Endothelial cell (in vitro differentiated cells): ENCODE data around the gene SPRING1. TPM values are rescaled to one million over a fixed set of nuclear protein-coding genes. Genes with fewer than 3 reads are reported as not detected.
"Not testable (repeated sequence)": the region's sequence is repeated elsewhere in the genome, so short reads cannot be mapped to it uniquely, and the experiment has no call there.

Experiments
- DNase-seq: peaks from one replicate; pipeline ENCODE4 v3.0.0; 2021; ENCODE audit warnings: low spot score
- H3K27ac Mint-ChIP-seq: one replicate; pipeline ENCODE4 v1.8.0; 2021; ENCODE audit warnings: mixed read lengths, inconsistent platforms; ENCODE audit not compliant: unreplicated experiment
- H3K27me3 Mint-ChIP-seq: one replicate; pipeline ENCODE4 v1.8.0; 2021; ENCODE audit warnings: mild to moderate bottlenecking, moderate library complexity, mixed read lengths, inconsistent platforms; ENCODE audit not compliant: unreplicated experiment
- H3K36me3 Mint-ChIP-seq: one replicate; pipeline ENCODE4 v1.8.0; 2021; ENCODE audit warnings: mild to moderate bottlenecking, low read depth, mixed read lengths, inconsistent platforms; ENCODE audit not compliant: unreplicated experiment
- H3K4me1 Mint-ChIP-seq: one replicate; pipeline ENCODE4 v1.8.0; 2021; ENCODE audit warnings: mild to moderate bottlenecking, mixed read lengths, inconsistent platforms; ENCODE audit not compliant: unreplicated experiment
- H3K4me3 Mint-ChIP-seq: one replicate; pipeline ENCODE4 v1.8.0; 2021; ENCODE audit warnings: mild to moderate bottlenecking, mixed read lengths, inconsistent platforms; ENCODE audit not compliant: unreplicated experiment
- H3K9me3 Mint-ChIP-seq: one replicate; pipeline ENCODE4 v1.8.0; 2021; ENCODE audit warnings: mixed read lengths, inconsistent platforms; ENCODE audit not compliant: unreplicated experiment
- CTCF ChIP-seq: fragments of 200-600 bp; sonication (generic); IDR thresholded peaks from one replicate; pipeline ENCODE4 v1.5.0; 2021; ENCODE audit warnings: antibody characterized with exemption; ENCODE audit not compliant: unreplicated experiment
- total RNA-seq: library from RNA; stranded (reverse); fragmentation: NEBNext Ultra II Directional; extraction: Animal tissue kit (Norgen Biotek cat#: 25700); gene quantifications from one replicate; pipeline ENCODE4 v1.2.1, GENCODE V29; 2021; ENCODE audit not compliant: unreplicated experiment

SPRING1 gene
- total RNA-seq, 1 donor from 2014 or later, result 73.8 TPM

- no peak for TF ChIP-seq CTCF
- Mint-ChIP-seq H3K27me3 (no peaks in the 10 kb centered on the region), H3K9me3 (no peaks in the 10 kb centered on the region), H3K36me3 (no peaks in the 10 kb centered on the region), H3K4me3 (no peak overlapping the region), H3K27ac (no peak overlapping the region), H3K4me1 (no peaks in the 10 kb centered on the region)
- DNase-seq, result no peak
These were observed 6.9 kb upstream of the SPRING1 start for GRCh38 chr12:116744766-116745165.

- H3K4me3 Mint-ChIP-seq, H3K36me3 Mint-ChIP-seq, H3K4me1 Mint-ChIP-seq: not testable (repeated sequence)
These were observed 4.9 kb upstream of the SPRING1 start for GRCh38 chr12:116742787-116743186.

GRCh38 chr12:116739381-116739887, 1.6 kb upstream of the SPRING1 start:
- Mint-ChIP-seq H3K36me3 (peaks cover 4% of the 10 kb centered on the region), H3K27ac (no peak overlapping the region), H3K9me3 (no peaks in the 10 kb centered on the region), H3K27me3 (peaks cover 3% of the 10 kb centered on the region), H3K4me3 (peak overlapping the region; percentile 3), H3K4me1 (peaks cover 3% of the 10 kb centered on the region)
- no peak for TF ChIP-seq CTCF
- no peak for DNase-seq

More at GRCh38 chr12:116742787-116743186, 4.9 kb upstream of the SPRING1 start:
- not testable (repeated sequence) for H3K9me3 Mint-ChIP-seq, H3K27ac Mint-ChIP-seq, H3K27me3 Mint-ChIP-seq, DNase-seq

GRCh38 chr12:116736962-116737773, 701 bp downstream of the SPRING1 start:
- peak overlapping the region; percentile 84 for H3K27ac Mint-ChIP-seq
- TF ChIP-seq CTCF, result no peak
- H3K9me3 Mint-ChIP-seq, result no peaks in the 10 kb centered on the region
- H3K4me3 Mint-ChIP-seq, result peak overlapping the region; percentile 94
- H3K27me3 Mint-ChIP-seq, result peaks cover 3% of the 10 kb centered on the region
- peaks cover 3% of the 10 kb centered on the region for H3K4me1 Mint-ChIP-seq
- H3K36me3 Mint-ChIP-seq, result peaks cover 6% of the 10 kb centered on the region
- peak; percentile 37 for DNase-seq

- H3K36me3 Mint-ChIP-seq, result peaks cover 6% of the 10 kb centered on the region
- peaks cover 3% of the 10 kb centered on the region for H3K27me3 Mint-ChIP-seq
- DNase-seq, result no peak
- no peaks in the 10 kb centered on the region for H3K9me3 Mint-ChIP-seq
- no peak overlapping the region for H3K27ac Mint-ChIP-seq
- H3K4me1 Mint-ChIP-seq, result peaks cover 3% of the 10 kb centered on the region
- no peak for TF ChIP-seq CTCF
- H3K4me3 Mint-ChIP-seq, result peak overlapping the region; percentile 94
These were observed 1.8 kb downstream of the SPRING1 start for GRCh38 chr12:116735951-116736599.
